BE2C (cell line): ENCODE measurements around the gene UPP1.

ENCODE experiments used
- DNase-seq: peaks from one replicate; pipeline ENCODE4 v3.0.0-alpha.2; 2020
- H3K27me3 ChIP-seq: fragments of 250-450 bp; sonication (Bioruptor Pico); 2 replicates; pipeline ENCODE4 v1.5.1; 2020; ENCODE audit warnings: mild to moderate bottlenecking
- H3K36me3 ChIP-seq: fragments of 250-450 bp; sonication (Bioruptor Pico); 2 replicates; pipeline ENCODE4 v1.5.1; 2020; ENCODE audit warnings: mild to moderate bottlenecking
- H3K4me1 ChIP-seq: fragments of 250-450 bp; sonication (Bioruptor Pico); 2 replicates; pipeline ENCODE4 v1.5.1; 2020
- H3K4me3 ChIP-seq: 2 replicates; pipeline ENCODE4 v1.5.1; 2011; ENCODE audit warnings: low read depth, low read length
- H3K9me3 ChIP-seq: fragments of 250-450 bp; sonication (Bioruptor Pico); 2 replicates; pipeline ENCODE4 v1.5.1; 2020
- TF ChIP-seq, protein P1 (sequence below): IDR thresholded peaks from 2 replicates; pipeline ENCODE4 v1.5.1; 2012; ENCODE audit warnings: mild to moderate bottlenecking, low read depth, low read length

Gene UPP1

DNA sequence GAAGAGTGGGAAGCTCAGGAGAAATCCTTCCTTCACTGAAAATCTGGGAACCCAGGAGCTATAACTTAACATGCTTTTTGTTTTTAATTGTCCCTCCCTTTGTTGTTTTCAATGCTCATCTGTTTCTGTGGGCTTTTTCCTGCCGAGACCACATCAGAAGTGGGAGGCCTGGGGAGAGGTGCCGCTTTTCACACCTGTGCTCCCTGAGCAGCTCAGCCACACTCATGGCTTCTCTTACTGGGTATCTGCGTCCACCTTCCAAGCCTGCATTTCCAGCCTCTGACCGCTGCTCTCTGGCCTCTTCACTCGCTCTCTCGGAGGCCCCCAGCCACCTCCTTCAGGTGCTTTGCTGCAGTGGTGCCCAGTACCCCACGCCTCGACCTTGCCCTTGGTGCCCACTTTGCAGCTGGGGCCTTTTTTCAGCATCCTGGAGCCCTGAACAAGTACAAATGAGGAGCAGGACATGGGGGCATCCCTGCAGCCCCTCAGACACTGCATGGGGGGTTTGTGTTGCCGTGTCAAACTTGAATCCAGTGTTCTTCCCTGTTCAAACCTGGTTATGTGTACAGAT is 43.8 kb upstream of the UPP1 start:
- no peak overlapping the region for H3K4me3 ChIP-seq
- H3K4me1 ChIP-seq = no peaks in the 10 kb centered on the region
- no peaks in the 10 kb centered on the region; the same call in 1 of the 2 replicates for H3K27me3 ChIP-seq
- TF ChIP-seq, protein P1, sequence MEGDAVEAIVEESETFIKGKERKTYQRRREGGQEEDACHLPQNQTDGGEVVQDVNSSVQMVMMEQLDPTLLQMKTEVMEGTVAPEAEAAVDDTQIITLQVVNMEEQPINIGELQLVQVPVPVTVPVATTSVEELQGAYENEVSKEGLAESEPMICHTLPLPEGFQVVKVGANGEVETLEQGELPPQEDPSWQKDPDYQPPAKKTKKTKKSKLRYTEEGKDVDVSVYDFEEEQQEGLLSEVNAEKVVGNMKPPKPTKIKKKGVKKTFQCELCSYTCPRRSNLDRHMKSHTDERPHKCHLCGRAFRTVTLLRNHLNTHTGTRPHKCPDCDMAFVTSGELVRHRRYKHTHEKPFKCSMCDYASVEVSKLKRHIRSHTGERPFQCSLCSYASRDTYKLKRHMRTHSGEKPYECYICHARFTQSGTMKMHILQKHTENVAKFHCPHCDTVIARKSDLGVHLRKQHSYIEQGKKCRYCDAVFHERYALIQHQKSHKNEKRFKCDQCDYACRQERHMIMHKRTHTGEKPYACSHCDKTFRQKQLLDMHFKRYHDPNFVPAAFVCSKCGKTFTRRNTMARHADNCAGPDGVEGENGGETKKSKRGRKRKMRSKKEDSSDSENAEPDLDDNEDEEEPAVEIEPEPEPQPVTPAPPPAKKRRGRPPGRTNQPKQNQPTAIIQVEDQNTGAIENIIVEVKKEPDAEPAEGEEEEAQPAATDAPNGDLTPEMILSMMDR = no peak
- DNase-seq = no peak
- H3K9me3 ChIP-seq = no peaks in the 10 kb centered on the region
- H3K36me3 ChIP-seq = no peaks in the 10 kb centered on the region

DNA sequence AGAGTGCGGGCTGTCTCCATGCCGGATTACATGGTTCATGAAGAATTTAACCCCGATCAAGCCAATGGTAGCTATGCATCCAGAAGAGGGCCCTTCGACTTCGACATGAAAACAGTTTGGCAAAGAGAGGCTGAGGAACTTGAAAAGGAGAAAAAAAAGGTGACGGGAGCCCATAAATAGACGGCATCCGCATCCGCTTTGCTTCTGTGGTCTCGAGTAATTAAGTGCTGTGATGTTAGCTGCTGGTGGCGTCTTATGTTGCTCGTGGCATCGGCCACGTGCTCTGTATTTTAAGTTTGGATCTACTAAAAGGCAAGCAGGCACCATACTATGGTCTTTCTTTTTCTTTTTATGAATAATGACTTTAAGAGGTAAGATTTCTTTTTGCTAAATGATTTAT is 42.6 kb upstream of the UPP1 start:
- Histone ChIP-seq H3K36me3 (no peaks in the 10 kb centered on the region), H3K4me3 (no peak overlapping the region), H3K9me3 (no peaks in the 10 kb centered on the region), H3K27me3 (no peaks in the 10 kb centered on the region; the same call in 1 of the 2 replicates), H3K4me1 (no peaks in the 10 kb centered on the region)
- no peak for DNase-seq
- TF ChIP-seq, protein P1 = no peak

DNA sequence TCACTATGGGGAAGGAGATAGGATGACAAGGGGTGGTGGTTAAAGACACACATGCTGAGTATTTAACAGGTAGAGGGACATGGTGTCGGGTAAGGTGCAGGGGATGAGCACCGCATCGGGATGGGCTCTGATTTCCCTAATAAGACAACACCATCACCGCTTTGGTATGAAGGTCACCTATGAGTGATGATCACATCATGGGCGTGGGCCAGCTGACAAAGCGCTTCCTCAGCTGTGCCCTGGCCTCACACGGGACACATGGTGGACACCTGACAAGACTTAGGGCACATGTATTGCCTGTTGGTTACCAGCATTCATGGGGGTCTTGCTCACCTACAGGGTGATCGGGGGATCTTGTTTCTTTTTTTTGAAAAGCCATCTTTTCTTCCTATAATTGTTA is 41.0 kb upstream of the UPP1 start:
- no peak overlapping the region for H3K4me3 ChIP-seq
- TF ChIP-seq, protein P1 = no peak
- no peaks in the 10 kb centered on the region for H3K36me3 ChIP-seq
- DNase-seq = no peak
- H3K9me3 ChIP-seq = no peaks in the 10 kb centered on the region
- no peaks in the 10 kb centered on the region; the same call in 1 of the 2 replicates for H3K27me3 ChIP-seq
- H3K4me1 ChIP-seq = no peaks in the 10 kb centered on the region

DNA sequence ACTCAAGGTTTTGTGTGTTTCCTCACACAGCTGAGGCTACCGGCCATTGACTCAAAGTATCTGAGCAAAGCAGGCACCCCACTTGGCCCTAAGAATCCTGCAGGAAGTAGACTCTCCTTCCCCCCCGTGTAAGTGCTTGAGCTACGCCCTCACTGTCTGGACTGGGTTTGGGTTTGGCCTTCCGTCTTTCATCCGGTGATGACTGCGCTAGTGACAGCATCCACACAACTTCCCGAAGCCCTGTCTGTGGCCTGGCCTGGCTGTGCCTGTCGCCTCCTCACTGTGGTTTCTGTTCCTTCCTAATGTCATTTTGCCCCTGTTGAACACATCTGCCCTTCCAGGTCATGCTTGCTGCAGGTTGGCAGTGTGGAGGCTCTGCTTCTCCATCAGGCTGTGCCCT is 39.2 kb upstream of the UPP1 start:
- Histone ChIP-seq H3K36me3 (no peaks in the 10 kb centered on the region), H3K4me3 (no peak overlapping the region), H3K9me3 (no peaks in the 10 kb centered on the region), H3K4me1 (no peaks in the 10 kb centered on the region), H3K27me3 (no peaks in the 10 kb centered on the region; the same call in 1 of the 2 replicates)
- TF ChIP-seq, protein P1 = no peak
- DNase-seq = no peak

DNA sequence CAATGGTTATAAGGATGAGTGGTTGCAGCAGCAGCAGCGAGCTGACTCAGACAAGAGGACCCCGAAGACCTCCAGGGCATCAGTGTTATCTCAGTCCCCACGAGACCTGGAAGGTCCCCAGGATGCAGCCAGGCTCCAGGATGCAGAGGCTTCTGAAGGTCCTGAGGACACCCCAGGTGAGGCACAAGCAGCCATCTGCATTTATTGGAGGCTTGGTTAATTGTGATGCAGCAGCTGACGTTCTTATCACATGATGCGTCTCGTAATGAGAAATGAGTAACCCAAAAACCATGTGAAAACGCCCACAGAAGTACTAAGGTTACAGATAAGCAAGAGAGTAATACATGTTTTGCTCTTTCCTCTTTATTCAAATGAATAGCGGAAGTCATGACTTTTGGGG is 36.3 kb upstream of the UPP1 start:
- no peak for DNase-seq
- no peaks in the 10 kb centered on the region for H3K36me3 ChIP-seq
- no peaks in the 10 kb centered on the region for H3K4me1 ChIP-seq
- H3K4me3 ChIP-seq = no peak overlapping the region
- TF ChIP-seq, protein P1 = no peak
- no peaks in the 10 kb centered on the region for H3K9me3 ChIP-seq
- no peaks in the 10 kb centered on the region for H3K27me3 ChIP-seq

DNA sequence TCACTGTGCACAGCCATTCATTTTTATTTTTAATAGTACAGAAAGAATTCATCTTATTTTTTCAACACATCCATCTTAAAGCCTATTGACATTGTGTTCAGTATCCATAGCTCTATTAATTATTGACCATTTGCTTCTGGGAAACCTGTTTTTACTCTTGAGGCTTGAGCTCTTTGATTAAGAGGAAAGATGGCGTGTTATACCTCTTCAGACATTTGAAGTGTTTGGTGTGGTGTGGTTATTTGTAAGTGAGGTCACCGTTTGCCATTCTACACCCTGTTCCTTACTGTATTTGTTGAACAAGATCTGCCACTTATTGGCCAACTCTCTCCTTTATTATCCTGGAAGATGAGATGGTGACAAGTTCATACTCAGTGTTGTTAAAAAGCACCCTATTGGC is 35.3 kb upstream of the UPP1 start:
- TF ChIP-seq, protein P1 = no peak
- Histone ChIP-seq H3K27me3 (no peaks in the 10 kb centered on the region), H3K4me3 (no peak overlapping the region), H3K36me3 (no peaks in the 10 kb centered on the region), H3K9me3 (no peaks in the 10 kb centered on the region), H3K4me1 (no peaks in the 10 kb centered on the region)
- no peak for DNase-seq
